GM23338 (cell line): ENCODE data around the gene LUC7L. TPM values are rescaled to one million over a fixed set of nuclear protein-coding genes. Genes with fewer than 3 reads are reported as not detected.
"Not testable (repeated sequence)": the region's sequence is repeated elsewhere in the genome, so short reads cannot be mapped to it uniquely, and the experiment has no call there.

Experiments
- ATAC-seq: fragments of 200-7000 bp; cut with Tn5 transposase; 3 replicates; pipeline ENCODE4 v1.9.1; 2020
- DNase-seq: peaks from one replicate; pipeline ENCODE4 v3.0.0-alpha.2; 2015; ENCODE audit warnings: low spot score
- H2AFZ ChIP-seq: fragments of 200-600 bp; sonication (generic); 2 replicates; pipeline ENCODE4 v1.8.0; 2016; ENCODE audit warnings: antibody characterized with exemption, mild to moderate bottlenecking, moderate library complexity
- H3F3A ChIP-seq: fragments of 200-600 bp; sonication (generic); replicated peaks from 2 replicates; pipeline ENCODE4 v1.8.0; 2017; ENCODE audit warnings: antibody characterized with exemption, mixed run types, low read depth
- H3K27ac ChIP-seq: fragments of 200-600 bp; sonication (generic); 2 replicates; pipeline ENCODE4 v1.6.1; 2016; ENCODE audit warnings: low read depth
- H3K27me3 ChIP-seq: fragments of 200-600 bp; sonication (generic); 2 replicates; pipeline ENCODE4 v1.8.0; 2016; ENCODE audit warnings: mild to moderate bottlenecking, mixed run types, moderate library complexity; ENCODE audit not compliant: insufficient read depth
- H3K36me3 ChIP-seq: fragments of 200-600 bp; sonication (generic); 2 replicates; pipeline ENCODE4 v1.8.0; 2016; ENCODE audit warnings: mild to moderate bottlenecking; ENCODE audit not compliant: insufficient read depth
- H3K4me1 ChIP-seq: fragments of 200-600 bp; sonication (generic); 2 replicates; pipeline ENCODE4 v1.8.0; 2016; ENCODE audit warnings: mild to moderate bottlenecking, moderate library complexity; ENCODE audit not compliant: insufficient read depth
- H3K4me2 ChIP-seq: fragments of 200-600 bp; sonication (generic); 2 replicates; pipeline ENCODE4 v1.7.1; 2017; ENCODE audit warnings: mixed run types
- H3K4me3 ChIP-seq: fragments of 200-600 bp; sonication (generic); 2 replicates; pipeline ENCODE4 v1.6.1; 2016; ENCODE audit warnings: mixed run types
- H3K79me2 ChIP-seq: fragments of 200-600 bp; sonication (generic); replicated peaks from 2 replicates; pipeline ENCODE4 v1.8.0; 2017; ENCODE audit warnings: mild to moderate bottlenecking; ENCODE audit not compliant: insufficient read depth
- H3K9me2 ChIP-seq: fragments of 200-600 bp; sonication (generic); 2 replicates; pipeline ENCODE4 v1.8.0; 2017; ENCODE audit not compliant: insufficient read depth
- H4K20me1 ChIP-seq: fragments of 200-600 bp; sonication (generic); replicated peaks from 2 replicates; pipeline ENCODE4 v1.8.0; 2017; ENCODE audit warnings: mild to moderate bottlenecking; ENCODE audit not compliant: insufficient read depth
- H3K27ac Mint-ChIP-seq: 2 replicates; pipeline ENCODE4 v1.8.0; 2020; ENCODE audit warnings: inconsistent platforms, mild to moderate bottlenecking, moderate library complexity, mixed read lengths
- H3K27me3 Mint-ChIP-seq: 3 replicates; pipeline ENCODE4 v1.8.0; 2022; ENCODE audit warnings: low read depth, mild to moderate bottlenecking, moderate library complexity, mixed read lengths, inconsistent platforms; ENCODE audit not compliant: insufficient read depth, poor library complexity
- H3K36me3 Mint-ChIP-seq: 3 replicates; pipeline ENCODE4 v1.8.0; 2021; ENCODE audit warnings: low read depth, mild to moderate bottlenecking, inconsistent platforms, moderate library complexity, mixed read lengths
- H3K4me1 Mint-ChIP-seq: 3 replicates; pipeline ENCODE4 v1.8.0; 2020; ENCODE audit warnings: mild to moderate bottlenecking, inconsistent platforms, mixed read lengths
- H3K4me3 Mint-ChIP-seq: 3 replicates; pipeline ENCODE4 v1.8.0; 2021; ENCODE audit warnings: moderate library complexity, mild to moderate bottlenecking, inconsistent platforms, mixed read lengths
- H3K9me3 Mint-ChIP-seq: 3 replicates; pipeline ENCODE4 v1.8.0; 2020; ENCODE audit warnings: moderate library complexity, mild to moderate bottlenecking, inconsistent platforms, mixed read lengths
- JUNB ChIP-seq: IDR thresholded peaks from one replicate; pipeline ENCODE4 v1.6.1; 2016; ENCODE audit warnings: antibody characterized with exemption; ENCODE audit not compliant: unreplicated experiment
- ZNF114 ChIP-seq: fragments of 250-450 bp; sonication (Bioruptor Pico); IDR thresholded peaks from 2 replicates; pipeline ENCODE4 v1.5.0; 2020; ENCODE audit warnings: mild to moderate bottlenecking, moderate library complexity
- polyA plus RNA-seq: library from polyadenylated mRNA; unstranded; fragments of >200 nt; fragmentation: Nextera tagmentation; extraction: Ambion mirVana; gene quantifications from 2 replicates; pipeline ENCODE4 v1.2.1, GENCODE V29; 2016
- total RNA-seq: library from RNA; depleted of rRNA; stranded (reverse); fragments of >200 nt; shearing (Covaris generic); gene quantifications from 2 replicates; pipeline ENCODE4 v1.2.3, GENCODE V29; 2014
- TF ChIP-seq, protein P1 (sequence below): IDR thresholded peaks from one replicate; pipeline ENCODE4 v1.6.1; 2018; ENCODE audit warnings: antibody characterized with exemption; ENCODE audit not compliant: unreplicated experiment
- TF ChIP-seq, protein P2 (sequence below): IDR thresholded peaks from 2 replicates; pipeline ENCODE4 v1.6.1; 2016; ENCODE audit warnings: antibody characterized with exemption

The LUC7L gene
- total and polyA plus RNA-seq, 2 experiments from 2014 or later, result 114 to 151 TPM

DNA sequence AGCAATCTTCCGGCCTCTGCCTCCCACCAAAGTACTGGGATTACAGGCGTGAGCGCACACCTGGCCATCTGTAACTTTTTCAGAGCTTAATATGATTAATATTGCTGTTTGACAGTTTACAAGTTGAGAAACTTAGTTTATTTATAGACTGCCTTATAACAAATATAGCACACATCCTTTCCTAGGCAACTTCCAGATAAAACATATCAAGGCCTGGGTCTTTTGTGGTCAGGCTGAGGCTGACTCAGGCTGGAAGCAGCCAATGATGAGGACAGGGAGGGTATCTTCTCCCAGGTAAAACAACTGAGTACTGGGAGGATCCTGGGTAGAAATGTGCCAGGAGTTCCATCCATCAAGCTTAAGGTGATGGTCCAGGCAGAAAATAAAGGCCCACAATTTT is 16.2 kb downstream of the LUC7L start (continued):
- TF ChIP-seq, protein P1, sequence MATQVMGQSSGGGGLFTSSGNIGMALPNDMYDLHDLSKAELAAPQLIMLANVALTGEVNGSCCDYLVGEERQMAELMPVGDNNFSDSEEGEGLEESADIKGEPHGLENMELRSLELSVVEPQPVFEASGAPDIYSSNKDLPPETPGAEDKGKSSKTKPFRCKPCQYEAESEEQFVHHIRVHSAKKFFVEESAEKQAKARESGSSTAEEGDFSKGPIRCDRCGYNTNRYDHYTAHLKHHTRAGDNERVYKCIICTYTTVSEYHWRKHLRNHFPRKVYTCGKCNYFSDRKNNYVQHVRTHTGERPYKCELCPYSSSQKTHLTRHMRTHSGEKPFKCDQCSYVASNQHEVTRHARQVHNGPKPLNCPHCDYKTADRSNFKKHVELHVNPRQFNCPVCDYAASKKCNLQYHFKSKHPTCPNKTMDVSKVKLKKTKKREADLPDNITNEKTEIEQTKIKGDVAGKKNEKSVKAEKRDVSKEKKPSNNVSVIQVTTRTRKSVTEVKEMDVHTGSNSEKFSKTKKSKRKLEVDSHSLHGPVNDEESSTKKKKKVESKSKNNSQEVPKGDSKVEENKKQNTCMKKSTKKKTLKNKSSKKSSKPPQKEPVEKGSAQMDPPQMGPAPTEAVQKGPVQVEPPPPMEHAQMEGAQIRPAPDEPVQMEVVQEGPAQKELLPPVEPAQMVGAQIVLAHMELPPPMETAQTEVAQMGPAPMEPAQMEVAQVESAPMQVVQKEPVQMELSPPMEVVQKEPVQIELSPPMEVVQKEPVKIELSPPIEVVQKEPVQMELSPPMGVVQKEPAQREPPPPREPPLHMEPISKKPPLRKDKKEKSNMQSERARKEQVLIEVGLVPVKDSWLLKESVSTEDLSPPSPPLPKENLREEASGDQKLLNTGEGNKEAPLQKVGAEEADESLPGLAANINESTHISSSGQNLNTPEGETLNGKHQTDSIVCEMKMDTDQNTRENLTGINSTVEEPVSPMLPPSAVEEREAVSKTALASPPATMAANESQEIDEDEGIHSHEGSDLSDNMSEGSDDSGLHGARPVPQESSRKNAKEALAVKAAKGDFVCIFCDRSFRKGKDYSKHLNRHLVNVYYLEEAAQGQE, result no peak
- no peak for TF ChIP-seq JUNB
- TF ChIP-seq, protein P2, sequence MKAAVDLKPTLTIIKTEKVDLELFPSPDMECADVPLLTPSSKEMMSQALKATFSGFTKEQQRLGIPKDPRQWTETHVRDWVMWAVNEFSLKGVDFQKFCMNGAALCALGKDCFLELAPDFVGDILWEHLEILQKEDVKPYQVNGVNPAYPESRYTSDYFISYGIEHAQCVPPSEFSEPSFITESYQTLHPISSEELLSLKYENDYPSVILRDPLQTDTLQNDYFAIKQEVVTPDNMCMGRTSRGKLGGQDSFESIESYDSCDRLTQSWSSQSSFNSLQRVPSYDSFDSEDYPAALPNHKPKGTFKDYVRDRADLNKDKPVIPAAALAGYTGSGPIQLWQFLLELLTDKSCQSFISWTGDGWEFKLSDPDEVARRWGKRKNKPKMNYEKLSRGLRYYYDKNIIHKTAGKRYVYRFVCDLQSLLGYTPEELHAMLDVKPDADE, result no peak
- no peak for TF ChIP-seq ZNF114 (CRISPR knock-in tag)

DNA sequence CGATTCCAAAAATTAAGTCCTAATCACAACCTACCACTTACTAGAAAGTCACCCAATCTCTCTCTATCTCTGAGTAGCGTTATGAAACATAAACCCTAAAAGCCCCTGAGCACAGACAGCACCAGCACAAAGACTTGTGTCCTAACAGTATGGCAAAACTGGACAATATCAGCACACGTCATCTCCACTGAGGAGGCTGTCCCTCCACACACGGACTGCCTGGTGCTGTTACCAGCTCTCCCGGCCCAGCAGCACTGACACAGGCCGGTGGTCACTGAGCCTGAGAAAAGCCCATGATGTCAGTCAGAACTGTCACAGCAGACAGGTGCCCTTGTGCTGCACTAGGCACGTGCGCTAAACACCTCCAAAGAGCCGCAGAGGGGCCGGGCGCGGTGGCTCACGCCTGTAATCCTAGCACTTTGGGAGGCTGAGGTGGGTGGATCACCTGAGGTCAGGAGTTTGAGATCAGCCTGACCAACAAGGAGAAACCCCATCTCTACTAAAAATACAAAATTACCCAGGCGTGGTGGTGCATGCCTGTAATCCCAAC is 17.5 kb downstream of the LUC7L start:
- peaks cover 75% of the 10 kb centered on the region for H4K20me1 ChIP-seq
- H3K27ac ChIP-seq, H3K4me3 Mint-ChIP-seq, H3K4me3 ChIP-seq, H3K4me1 ChIP-seq, H3K27ac Mint-ChIP-seq, H3K27me3 Mint-ChIP-seq, ATAC-seq, H3K27me3 ChIP-seq, H2AFZ ChIP-seq, H3K9me3 Mint-ChIP-seq, H3K4me2 ChIP-seq, H3K4me1 Mint-ChIP-seq, H3K9me2 ChIP-seq, DNase-seq: not testable (repeated sequence)
- H3K79me2 ChIP-seq, result peaks cover 90% of the 10 kb centered on the region
- peaks cover 68% of the 10 kb centered on the region for H3K36me3 ChIP-seq
- peaks cover 85% of the 10 kb centered on the region for H3K36me3 Mint-ChIP-seq
- H3F3A ChIP-seq, result peaks cover 25% of the 10 kb centered on the region

DNA sequence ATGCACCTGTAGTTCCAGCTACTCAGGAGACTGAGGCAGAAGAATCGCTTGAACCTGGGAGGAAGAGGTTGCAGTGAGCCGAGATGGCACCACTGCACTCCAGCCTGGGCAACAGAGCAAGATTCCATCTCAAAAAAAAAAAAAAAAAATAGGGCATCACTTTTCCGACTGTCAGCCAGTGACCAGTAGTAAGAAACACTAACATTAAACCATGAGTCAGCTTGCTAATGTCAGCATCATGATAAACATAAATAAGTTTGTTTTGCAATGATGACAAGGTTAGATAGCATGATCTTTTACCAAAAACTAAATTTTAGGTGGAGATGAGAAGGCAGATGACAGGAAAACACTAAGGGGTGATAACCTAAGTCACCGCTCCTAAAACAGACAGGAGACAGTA is 19.9 kb downstream of the LUC7L start:
- not testable (repeated sequence) for ATAC-seq, H3K4me3 Mint-ChIP-seq, H3K27ac ChIP-seq, H3K4me1 ChIP-seq, H3K27ac Mint-ChIP-seq, H3K27me3 ChIP-seq, DNase-seq, H3K4me2 ChIP-seq, H3K9me3 Mint-ChIP-seq, H3K4me1 Mint-ChIP-seq, H2AFZ ChIP-seq, H3K4me3 ChIP-seq, H3K27me3 Mint-ChIP-seq, H3K9me2 ChIP-seq
- peaks cover 73% of the 10 kb centered on the region for H4K20me1 ChIP-seq
- peaks cover 85% of the 10 kb centered on the region for H3K36me3 Mint-ChIP-seq
- H3K79me2 ChIP-seq, result peaks cover 67% of the 10 kb centered on the region
- peaks cover 78% of the 10 kb centered on the region for H3K36me3 ChIP-seq
- peaks cover 28% of the 10 kb centered on the region for H3F3A ChIP-seq

DNA sequence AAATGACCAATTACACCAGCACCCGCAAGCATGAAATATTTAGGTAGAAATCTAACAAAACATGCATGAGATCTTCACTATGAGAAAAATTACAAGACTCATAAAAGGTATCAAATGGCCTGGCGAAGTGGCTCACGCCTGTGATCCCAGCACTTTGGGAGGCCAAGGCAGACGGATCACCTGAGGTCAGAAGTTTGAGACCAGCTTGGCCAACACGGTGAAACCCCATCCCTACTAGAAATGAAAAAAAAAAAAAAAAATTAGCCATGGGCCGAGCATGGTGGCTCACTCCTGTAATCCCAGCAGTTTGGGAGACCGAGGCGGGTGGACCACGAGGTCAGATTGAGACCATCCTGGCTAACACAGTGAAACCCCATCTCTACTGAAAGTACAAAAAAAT is 25.2 kb downstream of the LUC7L start:
- peaks cover 72% of the 10 kb centered on the region for H3K36me3 ChIP-seq
- not testable (repeated sequence) for H3K4me2 ChIP-seq, H3K4me3 ChIP-seq, H3K4me1 ChIP-seq, H3K9me2 ChIP-seq, H3K27ac Mint-ChIP-seq, H3K27me3 ChIP-seq, ATAC-seq, H3K27ac ChIP-seq, H2AFZ ChIP-seq, H3K4me3 Mint-ChIP-seq, H3K9me3 Mint-ChIP-seq, DNase-seq, H3K4me1 Mint-ChIP-seq
- peaks cover 43% of the 10 kb centered on the region for H3K79me2 ChIP-seq
- peaks cover 43% of the 10 kb centered on the region for H4K20me1 ChIP-seq
- Mint-ChIP-seq H3K36me3 (peaks cover 88% of the 10 kb centered on the region), H3K27me3 (peaks cover 12% of the 10 kb centered on the region)
- H3F3A ChIP-seq, result peaks cover 15% of the 10 kb centered on the region; the same call in 1 of the 2 replicates
